Activated CD4-positive, alpha-beta T cell treated with anti-CD3 and anti-CD28 coated beads, Interleukin-2, amount 50 U/mL, for 4 hours (primary cell): ENCODE measurements around the gene AKT1.

Experiments
- DNase-seq, 2 experiments: peaks; one replicate each; pipeline ENCODE4 v3.0.0-alpha.2; 2020

Gene AKT1

DNA sequence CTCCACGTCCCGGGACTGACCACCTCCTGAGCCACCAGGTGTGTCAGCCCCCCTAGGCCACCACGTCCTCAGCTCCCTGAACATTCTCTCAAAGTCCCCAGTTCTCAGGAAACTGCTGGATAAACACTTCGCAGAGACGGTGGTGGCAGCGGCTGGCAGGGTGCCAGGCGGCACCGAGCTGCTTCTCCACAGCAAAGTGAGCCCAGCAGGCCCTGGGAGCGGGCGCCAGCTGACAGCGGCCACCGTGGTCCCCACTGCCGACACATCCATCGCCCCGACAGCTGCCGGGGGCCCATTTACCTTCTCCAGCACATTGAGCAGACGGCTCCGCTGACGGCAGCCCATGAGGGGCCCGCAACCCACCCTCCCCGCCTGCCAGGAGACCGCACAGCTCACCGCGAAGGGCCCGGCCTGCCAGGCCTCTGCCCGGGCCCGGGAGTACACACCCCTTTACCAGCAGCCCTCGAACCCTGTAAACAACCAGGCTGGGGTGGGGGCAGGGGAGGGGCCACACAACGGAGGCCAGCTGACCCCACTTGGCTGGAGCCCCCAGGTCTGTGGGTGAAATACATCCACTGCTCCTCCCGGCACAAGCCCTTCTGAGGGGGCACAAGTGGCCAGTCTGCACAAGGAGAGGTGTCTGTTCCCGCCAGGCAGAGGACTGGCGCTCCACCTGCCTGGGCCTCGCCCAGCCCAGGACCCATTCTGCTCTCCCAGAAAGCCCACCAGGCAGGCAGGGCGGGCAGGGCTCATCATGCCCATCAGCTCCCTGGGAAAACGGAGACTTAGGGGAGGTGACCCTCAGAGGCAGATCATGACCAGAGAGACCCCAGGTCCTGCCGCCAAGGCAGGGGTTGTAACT, 10.5 kb downstream of the AKT1 start:
- no peak for DNase-seq

DNA sequence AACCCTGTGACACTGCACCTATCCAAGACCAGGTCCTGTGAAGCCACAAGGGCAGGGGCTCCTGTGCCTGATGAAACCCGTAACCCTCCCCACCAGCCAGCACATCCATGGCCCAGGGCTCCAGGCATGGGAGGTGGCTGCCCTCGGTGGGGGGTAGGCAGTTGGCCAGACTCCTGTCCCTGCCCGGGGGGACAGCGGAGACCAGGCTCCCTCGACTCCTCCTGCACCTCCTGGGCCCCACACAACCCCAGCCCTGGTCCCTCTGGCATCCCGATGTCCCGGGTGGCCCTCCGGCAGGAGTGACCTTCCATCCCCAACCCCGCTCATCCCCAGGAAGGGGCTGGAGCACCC, 11.4 kb downstream of the AKT1 start:
- no peak for DNase-seq

DNA sequence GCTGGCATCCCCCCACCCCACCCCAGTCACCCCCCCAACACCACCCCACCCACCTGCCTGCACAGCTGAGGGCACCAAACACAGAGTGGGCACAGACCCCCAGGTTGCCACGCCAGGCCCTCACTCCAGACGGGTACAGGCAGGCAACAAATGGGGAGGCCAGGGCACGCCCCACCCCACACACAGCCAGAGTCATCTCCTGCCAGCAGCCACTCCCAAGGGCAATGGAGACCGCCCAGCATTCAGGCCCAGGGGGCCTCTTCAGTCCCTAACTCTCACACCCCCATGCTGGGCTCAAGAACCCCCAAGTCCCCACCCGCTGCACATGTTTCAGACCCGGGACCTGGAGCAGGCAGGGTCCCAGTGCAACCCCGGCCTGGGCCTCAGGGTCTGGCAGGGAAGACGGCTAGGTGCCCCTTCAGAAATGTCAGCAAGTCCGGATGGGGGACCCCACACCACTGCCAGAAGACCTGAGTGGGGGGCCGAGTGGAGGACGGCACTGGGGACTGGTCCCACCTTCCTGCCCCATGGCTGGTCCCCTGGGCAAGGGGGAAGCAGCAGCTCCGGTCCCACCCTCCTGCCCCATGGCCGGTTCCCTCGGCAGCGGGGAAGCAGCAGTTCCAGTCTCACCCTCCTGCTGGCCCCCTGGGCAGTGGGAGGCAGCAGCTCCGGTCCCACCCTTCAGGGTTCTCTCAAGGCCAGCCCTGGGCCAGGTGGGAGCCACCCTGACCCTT, 11.9 kb downstream of the AKT1 start:
- DNase-seq: no peak

DNA sequence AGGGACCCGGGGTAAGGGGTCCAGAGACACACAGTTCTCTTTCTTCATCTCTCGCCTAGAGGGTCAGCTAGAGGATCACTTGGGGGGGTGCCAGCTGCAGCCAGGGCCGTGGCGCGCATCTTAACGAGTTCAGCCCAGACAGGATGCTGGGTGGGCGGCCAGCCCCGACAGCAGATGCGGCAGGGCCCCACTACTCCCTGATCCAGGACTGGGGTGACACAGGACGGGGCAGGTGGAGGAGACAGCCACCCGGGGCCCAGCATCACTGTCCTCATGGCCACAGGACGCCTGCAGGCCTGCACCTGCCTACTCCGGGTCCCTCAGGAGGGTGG, 12.8 kb downstream of the AKT1 start:
- no peak for DNase-seq

DNA sequence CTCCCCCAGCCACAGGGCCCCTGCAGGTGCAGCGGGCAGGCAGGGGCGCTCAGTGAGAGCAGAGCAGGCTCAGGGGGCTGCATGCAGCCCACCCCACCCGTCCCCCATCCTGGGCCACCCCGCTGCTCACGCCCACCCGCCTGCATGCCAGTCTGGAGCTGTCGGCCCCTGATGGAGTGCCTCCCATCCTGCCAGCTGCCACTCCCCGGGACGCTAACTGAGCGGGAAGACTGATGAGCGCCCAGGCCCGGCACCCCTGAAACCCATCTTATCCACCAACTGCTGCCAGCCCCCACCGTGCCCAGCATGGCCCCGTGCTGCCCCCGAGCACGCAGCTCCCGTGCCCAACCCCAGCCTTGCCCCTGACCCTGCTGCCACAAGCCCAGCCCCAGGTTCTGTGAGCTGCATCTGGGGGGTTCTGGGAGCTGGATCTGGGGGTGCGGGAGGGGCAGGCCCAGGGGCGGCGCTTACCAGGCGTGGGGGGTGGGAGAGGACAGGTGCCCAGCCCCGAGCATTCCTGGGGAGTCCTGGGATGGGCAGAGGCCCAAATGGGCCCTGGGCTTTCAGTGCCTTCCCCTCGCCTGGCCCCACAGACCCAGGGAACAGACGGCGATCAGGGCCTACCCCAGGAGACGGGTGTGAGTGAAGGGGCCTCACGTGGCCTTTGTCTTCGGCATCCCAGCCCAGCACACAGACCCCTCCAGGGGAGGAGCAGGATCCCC, 13.3 kb downstream of the AKT1 start:
- no peak for DNase-seq

DNA sequence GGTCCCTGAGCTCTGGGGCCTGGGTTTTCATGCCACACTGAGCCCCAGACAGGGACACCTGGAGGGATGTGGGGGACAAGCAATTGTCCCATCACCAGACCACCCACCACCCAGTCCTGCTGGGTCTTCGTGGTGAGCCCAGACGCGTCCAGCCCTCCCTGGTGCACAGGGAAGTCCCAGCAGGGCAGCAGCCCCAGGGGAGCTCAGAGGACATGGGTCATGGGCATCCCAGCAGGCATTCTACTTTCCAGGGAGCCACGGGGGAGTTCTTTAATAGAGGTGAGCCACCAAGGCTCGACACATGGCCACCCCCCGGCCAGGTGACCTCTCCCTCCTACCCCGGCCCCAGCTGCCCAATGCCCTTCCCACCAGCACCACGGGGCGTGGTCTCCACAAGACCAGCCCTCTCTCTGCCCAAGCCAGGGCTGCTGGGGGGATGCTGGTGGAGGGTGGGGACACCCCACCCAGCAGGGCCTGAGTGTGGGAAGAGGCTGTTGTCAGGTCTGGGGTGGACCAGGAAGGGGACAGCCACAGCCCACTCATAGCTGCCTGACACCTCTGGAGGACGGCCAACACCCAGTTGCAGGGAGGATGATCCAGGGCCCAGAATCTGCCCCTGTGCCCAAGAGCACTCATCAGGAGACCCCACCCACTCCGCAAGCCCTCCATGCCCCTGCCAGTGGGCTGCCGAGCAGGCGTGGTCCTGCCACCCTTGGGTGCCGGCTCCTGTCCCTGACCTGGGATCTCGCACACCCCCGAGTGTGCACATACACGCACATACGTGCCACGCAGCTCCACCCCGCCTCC, 14.1 kb downstream of the AKT1 start:
- DNase-seq: no peak

DNA sequence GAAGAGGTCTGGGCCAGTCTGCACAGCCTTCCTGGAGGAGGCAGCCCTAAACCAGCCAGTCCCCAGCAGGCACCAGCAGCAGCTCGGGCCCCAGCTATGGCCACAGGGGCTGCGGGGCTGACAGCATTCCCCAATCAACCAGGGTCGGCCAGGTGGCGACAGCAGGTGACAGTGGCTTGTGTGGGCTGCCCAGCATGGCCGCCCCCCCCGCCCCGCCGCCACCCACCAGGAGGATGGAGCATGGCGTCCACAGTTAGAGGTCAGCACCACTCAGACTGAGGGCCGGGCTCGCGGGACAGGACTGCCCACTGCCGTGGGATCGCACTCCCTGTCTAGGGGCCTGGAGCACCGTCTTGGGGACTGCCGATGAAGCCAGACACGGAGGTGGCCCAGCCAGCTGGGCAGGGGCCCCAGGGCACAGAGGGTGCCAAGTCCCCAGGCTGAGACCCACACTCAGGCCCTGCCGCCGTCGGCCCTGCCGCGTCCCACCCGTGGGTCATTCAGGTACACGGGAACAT, 15.0 kb downstream of the AKT1 start:
- no peak for DNase-seq

DNA sequence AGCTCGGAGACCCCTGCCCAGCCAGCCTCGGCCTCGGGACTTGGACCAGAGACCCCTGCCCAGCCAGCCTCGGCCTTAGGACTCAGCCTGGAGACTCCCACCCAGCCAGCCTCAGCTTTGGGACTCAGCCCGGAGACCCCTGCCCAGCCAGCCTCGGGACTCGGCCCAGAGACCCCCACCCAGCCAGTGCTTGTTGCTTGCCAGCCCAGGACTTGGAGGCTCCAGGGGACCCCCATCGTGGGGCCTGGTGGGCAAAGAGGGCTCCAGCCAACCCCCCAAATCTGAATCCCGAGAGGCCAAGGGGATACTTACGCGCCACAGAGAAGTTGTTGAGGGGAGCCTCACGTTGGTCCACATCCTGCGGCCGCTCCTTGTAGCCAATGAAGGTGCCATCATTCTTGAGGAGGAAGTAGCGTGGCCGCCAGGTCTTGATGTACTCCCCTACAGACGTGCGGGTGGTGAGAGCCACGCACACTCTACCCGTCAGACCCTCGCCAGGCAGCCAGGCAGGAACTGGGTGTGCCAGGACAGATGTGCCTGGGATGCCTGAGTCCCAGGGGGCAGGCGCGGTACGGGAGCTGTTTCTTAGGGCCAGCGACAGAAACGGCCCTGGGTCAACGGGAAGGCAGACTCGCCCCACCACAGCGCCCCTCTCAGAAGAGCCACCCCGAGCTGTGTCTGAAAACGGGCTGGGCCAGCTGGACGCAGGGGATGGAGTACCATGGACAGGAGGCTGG, 15.6 kb downstream of the AKT1 start:
- DNase-seq: no peak

DNA sequence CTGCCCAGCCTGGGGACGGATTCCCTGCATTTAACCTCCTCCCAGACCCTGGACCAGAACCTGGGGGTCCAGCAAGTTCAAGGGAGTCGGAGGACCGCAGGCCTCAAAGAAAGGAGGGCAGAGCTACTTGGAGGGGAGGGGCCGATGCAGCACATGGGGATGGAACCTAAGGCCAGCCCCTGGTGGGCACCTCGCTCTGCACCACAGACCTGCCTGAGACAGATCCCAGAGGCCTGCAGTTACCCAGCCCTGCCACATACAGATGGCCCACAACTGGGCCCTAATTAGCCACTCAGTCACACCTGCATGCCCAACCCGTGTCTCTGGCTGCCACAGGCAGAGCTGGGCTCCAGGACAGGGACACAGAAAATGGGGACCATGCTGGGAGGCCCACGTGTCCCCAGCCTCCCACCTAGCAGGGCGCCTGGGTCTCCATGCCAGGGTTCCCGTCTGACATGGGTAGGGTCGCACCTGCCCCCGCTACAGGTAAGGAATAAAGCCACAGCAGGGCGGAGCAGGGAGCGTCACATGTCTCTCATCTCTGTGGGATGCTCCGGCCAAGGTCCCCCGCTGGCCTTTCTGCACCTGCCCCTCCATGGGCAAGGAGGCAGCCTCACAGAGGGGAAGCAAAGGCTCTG, 16.7 kb downstream of the AKT1 start:
- no peak for DNase-seq

DNA sequence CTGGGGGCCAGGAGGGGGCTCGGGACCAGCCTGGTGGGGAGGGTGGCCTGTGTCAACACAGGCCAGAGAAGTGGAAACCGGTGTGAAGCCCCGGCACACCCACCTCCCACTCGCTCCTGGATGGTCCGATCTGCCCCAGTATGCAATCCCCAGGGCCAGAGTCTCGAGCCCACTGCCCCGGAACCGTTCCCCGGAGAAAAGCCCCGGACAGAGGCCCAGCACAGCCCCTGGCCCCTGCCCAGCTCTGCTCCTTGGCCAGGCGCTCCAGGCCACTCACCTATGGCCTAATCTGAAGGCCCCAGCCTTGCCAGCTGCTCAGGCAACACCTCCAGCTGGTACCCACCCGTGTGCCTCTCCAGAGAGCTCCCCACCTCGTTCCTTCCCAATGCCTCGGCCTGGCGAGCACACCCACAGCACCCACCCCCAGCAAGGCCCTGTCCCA, 17.7 kb downstream of the AKT1 start:
- no peak for DNase-seq

DNA sequence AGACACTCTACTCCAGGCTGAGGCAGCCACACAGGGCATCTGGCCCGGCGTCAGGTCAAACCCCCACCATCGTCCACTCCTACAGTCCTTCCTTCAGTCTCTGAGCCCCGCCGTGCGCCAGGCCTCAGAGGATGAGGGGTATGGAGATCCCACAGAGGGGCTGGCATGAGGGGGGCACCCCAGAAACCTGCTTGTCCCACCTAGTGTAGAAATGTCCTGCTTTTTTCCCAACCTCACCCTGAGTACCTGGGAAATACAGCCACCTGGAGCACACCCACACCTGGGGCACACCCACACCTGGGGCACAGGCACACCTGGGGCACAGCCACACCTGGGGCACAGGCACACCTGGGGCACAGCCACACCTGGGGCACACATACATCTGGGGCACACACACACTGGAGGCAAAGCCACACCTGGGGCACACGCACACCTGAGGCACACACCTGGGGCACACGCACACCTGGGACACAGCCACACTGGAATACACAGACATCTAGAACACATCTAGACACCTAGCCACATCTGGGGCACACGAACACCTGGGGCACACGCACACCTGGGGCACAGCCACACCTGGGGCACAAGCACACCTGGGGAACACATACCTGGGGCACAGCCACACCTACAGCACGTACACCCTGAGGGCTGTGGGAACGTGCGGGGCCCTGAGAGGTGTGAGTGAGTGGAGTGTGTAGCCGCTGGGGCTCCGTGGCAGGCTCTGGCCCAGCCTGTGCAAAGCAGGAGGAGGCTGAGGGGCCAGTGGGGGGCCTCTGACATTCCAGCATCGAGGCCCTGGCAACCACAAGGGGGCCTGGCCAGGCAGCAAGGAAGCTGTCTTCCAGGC, 18.4 kb downstream of the AKT1 start:
- no peak for DNase-seq

DNA sequence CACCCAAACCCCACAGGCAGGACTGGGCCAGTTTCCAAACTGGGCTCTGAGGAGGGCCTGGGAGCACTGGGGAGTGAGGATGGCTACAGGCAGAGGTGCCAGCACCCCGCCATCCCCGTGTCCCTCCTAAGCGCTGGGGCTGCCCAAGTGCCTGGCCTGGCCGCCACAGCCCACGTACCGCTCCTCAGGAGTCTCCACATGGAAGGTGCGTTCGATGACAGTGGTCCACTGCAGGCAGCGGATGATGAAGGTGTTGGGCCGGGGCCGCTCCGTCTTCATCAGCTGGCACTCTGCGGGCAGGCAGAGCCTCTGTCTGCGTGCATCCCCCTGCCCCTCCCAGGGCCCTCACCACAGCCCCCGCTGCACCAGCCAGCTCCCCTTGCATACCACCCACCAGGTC, 19.1 kb downstream of the AKT1 start:
- no peak for DNase-seq

DNA sequence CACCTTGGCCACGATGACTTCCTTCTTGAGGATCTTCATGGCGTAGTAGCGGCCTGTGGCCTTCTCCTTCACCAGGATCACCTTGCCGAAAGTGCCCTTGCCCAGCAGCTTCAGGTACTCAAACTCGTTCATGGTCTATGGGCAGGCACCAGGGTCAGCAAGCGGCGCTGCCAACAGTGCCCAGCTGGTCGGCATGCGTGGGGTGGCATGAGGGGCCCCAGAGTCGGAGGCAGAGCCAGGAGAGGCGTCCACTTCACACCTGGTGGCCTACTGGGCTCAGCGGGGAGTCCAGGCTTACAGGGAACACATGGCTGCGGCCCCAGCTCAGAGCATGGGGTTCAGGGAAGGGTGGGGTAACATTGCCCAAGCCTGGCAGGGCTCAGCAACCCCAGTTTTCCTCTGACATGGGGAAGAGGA, 20.5 kb downstream of the AKT1 start:
- DNase-seq: no peak

DNA sequence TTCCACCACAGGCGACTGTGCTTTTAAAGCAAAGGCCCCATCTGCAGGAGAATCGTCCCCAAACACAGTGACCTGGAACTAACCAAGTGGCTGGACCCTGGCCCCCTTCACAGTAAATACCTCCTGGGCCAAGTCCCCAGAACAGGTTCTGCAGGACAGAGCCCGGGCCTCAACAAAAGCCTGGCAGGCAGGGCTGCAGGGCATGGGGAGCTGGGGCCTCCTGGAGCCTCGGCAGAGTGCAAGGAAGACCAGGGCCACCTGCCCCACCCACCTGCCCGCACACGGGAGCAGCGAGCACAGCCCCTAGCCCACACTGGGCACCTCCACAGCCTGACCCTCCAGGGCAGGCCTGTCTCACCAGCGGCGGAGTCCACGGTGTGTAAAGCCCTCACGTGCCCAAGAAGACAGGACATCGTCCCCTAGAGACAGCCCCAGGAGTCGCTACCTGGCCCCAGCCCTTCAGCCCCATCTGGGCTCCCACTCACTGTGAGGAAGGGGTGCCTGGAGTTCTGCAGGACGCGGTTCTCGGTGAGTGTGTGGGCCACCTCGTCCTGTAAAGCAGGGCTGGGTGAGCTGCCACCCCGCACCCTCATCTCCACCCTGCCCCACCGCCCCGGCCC, 21.0 kb downstream of the AKT1 start:
- no peak for DNase-seq

DNA sequence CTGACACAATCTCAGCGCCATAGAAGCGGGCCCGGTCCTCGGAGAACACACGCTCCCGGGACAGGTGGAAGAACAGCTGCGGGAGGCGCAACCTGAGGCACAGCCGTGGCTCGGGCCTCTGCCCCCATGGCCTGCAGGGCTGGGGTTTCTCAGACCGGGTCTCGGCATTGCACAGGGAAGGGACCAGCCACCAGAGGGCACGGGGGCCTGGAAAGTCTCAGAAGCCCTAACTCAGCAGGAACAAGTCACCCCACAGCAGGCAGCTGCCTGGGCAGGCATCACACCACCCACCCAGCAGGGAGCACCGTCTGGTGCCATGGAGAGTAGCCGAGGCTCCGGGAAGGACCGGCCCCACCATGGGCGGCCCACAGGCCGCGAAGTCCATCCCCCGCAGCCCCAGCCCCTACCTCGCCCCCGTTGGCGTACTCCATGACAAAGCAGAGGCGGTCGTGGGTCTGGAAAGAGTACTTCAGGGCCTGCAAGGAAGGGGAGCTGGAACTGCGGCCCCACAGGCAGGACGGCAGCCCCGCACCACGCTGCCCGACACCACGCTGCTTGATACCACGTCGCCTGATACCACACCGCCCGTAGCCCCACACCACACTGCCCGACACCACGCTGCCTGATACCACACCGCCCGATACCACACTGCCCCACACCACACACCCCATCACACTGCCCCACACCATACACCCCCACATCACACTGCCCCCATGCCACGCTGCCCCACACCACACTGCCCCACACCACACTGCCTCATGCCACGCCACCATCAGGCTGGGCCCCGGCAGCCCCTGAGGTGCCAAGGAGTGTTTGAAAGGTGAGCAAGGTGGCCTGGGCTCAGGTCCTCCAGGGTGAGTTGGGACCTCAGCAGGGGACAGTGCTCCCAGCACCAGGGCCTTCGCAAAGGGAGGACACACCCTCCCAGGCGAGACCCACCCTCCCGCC, 21.8 kb downstream of the AKT1 start:
- DNase-seq: no peak

DNA sequence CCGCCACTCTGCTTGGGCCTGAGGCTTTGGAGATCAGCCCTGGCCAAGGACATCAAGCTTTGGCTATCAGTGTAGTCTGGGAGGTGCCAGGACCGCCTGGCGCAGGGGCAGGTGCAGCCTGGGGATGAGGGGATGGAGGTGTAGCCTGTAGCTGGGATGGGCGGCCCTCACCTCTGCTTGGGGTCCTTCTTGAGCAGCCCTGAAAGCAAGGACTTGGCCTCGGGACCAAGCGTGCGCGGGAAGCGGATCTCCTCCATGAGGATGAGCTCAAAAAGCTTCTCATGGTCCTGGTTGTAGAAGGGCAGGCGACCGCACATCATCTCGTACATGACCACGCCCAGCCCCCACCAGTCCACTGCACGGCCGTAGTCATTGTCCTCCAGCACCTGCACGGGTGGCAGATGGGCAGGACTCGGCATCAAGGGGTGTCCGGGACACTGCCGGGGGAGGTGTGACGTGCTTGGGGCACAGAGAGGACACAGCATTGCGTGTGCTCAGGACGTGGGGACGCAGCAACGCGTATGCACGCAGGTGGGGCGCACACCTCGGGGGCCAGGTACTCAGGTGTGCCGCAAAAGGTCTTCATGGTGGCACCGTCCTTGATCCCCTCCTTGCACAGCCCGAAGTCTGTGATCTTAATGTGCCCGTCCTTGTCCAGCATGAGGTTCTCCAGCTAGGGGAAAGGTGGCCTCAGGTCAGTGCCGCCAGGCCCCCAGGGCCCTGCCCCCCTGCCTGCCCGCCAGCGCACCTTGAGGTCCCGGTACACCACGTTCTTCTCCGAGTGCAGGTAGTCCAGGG, 22.6 kb downstream of the AKT1 start:
- no peak for DNase-seq

DNA sequence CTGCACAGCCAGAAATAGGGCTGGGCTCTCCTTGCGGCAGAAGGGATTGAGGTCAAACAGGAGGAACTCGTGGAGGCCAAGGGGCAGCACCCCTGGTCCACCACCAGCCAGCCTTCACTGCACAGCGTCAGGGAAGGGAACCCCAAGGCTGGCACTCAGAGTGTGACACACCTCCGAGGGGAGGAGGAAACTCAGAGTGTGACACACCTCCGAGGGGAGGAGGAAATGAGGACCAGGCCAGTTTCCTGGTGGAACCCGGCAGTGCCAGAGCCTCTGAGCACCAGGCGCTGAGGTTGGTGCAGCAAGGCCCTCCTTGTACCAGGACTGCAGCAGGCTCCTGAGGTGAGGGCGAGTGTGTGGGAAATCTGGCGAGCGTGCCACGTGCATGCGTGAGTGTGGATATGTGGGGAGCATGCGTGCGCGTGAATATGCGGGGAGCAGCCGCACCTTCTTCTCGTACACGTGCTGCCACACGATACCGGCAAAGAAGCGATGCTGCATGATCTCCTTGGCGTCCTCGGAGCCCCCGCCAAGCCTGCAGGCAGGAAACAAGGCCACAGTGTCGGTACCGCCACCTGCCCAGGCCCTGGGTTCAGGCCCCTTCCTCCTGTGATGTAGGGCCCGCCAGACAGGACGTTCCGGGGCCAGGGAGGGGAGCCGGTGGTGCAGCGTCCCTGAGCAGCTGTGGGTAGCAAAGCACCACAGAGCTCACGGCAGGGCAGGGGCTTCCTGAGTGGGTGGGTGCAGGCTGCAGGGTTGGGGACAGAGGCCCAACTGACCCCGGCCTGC, 23.4 kb downstream of the AKT1 start:
- no peak for DNase-seq
